ENCODE measurements around the gene TRIM31.

- TF ChIP-seq EP300 (IDR thresholded peaks at IDR 0.05) (no peak), CTCF (IDR thresholded peaks at IDR 0.05) (no peak)
These were observed 18.8 kb downstream of the TRIM31 start for GRCh38 chr6:30093951-30094661.
